Erythroblast (primary cell): Measurements from ENCODE around the gene TRIO.

Experiments
- GATA1 ChIP-seq: IDR thresholded peaks from 2 replicates; pipeline ENCODE4 v1.6.1; 2011; ENCODE audit warnings: low read depth, mild to moderate bottlenecking, control low read depth, low read length, moderate library complexity
- POLR2A ChIP-seq: IDR thresholded peaks from 2 replicates; pipeline ENCODE4 v1.6.1; 2011; ENCODE audit warnings: mild to moderate bottlenecking, low read length

GRCh38 chr5:14401639-14402038 is 258.5 kb downstream of the TRIO start:
- TF ChIP-seq GATA1 = no peak
- TF ChIP-seq POLR2A = no peak
